ENCODE measurements around the gene APBA2.

The APBA2 gene

GRCh38 chr15:28897861-28898585, 12.2 kb downstream of the APBA2 start:
- no peak for DNase-seq

- DNase-seq = no peak
Observed at GRCh38 chr15:28899061-28899738, 13.4 kb downstream of the APBA2 start.

DNA sequence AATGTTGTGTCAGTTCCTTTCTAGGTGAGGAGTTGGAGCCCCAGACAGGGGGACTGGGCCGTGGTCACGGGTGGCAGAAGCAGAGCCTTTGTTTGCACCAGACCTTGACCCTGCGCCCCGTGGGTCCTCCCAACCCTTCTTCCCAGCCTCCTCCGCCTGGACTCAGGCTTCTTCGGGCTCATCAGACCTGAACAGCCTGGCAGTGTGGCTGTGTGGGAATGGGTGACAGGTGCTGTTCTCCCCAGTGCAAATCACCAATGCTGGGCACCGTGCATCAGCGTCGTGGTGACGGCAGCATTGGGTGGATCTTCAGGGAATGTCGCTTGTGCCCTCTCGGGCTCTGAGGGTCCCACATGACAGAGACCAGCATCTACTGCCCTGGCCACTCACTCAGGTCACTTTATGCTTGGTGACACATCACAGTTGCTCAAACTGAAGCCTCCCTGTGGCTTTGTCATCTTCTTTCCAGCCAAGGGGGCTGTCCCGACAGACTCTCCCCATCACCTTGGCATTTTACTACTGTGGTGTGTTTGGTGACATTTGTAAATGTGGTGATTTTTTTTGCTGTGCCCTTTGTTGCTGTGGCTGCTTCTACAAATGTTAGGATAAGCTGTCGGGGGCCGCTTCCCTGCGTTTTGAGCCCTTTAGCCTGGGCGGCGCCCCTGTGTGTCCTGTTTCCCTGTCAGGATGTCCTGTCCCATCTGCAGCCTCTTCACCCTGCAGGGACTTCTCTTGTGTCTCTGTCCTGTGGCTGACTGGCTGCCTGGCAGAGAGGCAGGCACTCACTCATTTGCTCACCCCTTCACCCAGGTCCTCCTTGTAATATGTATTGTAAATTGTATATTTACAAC, 14.5 kb downstream of the APBA2 start:
- DNase-seq = no peak

DNA sequence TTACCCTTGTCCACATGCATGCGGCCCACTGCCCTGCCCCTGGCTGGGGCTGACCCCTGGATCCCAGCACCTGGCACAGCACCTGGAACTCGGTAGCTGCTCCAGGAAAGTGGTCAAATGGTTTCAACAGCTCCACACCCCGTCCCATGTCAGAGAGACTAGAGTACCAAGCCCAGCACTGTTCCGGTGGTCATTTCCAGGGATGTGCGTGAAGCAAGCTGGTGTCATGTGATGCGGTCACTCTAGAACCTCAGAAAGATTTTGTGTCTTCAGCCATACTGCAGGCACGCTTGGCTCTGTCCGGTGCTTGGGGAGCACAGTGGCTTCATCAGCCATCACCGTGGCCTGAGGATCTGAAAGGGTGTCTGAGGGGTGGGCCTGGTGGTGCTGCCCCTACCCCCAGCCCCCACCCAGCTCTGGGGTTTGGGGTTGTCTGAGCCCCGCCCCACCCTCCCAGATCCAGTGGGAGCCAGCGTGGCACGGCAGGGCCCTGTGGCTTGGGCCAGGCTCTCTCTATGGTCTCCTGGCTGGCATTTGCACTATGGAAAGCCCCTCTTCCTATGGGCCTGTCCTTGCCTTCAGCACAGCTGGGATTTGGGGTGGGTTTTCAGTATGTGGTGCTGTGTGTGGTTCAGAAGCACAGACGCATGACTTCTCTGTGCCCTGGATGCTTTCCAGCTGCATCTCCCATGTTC, 15.3 kb downstream of the APBA2 start:
- DNase-seq = no peak

DNA sequence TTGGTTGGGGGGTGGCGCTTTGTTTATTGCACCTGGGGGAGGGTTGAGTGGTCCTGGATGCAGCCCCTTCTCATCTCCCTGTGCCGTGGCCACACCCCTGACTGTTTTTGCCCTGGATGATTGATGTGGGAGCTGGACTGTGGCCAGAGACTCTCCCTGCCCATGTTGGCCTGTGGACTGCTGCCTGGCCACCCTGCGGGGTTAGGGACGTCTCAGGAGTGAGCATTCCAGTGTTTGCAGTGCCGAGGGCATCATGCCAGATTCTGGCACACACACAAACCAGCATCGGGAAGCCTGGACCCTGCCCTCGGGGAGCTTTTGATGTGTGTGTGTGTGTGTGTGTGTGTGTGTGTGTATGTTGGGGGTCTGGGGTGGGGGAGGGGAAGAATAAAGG, 15.8 kb downstream of the APBA2 start:
- no peak for DNase-seq

DNA sequence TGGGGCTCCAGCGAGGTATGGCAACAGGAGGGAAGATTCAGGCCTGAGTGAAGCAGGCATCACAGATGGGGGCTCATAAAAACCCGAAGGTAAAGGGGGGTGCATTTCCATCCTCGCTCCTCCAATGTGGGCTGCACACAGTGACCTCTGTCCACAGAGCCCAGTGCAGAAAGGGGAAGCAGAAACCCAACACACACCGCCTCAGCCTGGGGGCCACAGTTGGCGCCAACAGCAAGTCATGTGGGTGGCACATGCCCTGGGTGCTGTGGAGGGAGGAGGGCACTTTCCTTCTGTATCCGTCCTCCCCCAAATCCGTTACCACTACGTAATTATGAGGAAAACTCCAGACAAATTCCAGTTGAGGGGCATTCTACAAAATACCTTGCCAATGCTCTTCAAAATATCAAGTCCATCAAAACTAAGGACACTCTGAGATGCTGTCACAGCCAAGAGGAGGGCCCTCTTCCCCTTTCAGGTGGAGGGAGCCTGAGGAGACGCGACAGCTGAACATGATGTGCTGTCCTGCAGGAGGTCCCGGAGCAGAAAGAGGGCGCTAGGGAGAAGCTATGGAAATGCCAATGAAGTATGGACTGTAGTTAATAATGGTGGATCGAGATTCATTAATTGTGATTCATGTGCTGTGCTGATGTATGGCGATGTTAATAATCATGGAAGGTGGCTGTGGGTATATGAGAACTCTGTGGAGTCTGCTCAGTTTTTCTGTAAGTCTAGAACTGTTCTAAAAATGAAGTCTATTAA, 16.4 kb downstream of the APBA2 start:
- peak in 1 of 2 experiments; percentile 31 for DNase-seq

DNA sequence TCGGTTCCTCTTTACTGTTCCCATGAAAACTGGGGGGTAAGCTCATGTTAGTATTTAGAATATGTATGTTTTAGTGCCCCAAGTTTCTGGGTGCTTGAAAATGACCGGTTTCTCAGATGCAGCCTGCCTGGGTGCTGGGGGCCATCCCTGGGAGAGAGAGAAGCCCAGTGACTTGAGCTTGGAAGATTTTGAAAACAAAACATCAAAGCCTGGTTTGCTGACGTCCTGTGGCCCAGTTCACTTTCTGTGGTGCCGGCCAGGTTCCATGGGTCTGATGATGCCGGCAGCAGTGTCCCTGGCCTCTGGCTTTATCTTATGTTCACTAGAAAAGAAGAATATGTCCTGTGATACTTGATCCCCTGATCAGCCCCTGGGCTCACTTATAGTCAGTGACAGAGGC, 17.1 kb downstream of the APBA2 start:
- DNase-seq = no peak

- DNase-seq = no peak
Observed at GRCh38 chr15:28903555-28903954, 17.8 kb downstream of the APBA2 start.

- DNase-seq = no peak
Observed at GRCh38 chr15:28904003-28904402, 18.2 kb downstream of the APBA2 start.

- peak; percentile 62 to 83 for DNase-seq
Observed at GRCh38 chr15:28904541-28905315, 19.0 kb downstream of the APBA2 start.

DNA sequence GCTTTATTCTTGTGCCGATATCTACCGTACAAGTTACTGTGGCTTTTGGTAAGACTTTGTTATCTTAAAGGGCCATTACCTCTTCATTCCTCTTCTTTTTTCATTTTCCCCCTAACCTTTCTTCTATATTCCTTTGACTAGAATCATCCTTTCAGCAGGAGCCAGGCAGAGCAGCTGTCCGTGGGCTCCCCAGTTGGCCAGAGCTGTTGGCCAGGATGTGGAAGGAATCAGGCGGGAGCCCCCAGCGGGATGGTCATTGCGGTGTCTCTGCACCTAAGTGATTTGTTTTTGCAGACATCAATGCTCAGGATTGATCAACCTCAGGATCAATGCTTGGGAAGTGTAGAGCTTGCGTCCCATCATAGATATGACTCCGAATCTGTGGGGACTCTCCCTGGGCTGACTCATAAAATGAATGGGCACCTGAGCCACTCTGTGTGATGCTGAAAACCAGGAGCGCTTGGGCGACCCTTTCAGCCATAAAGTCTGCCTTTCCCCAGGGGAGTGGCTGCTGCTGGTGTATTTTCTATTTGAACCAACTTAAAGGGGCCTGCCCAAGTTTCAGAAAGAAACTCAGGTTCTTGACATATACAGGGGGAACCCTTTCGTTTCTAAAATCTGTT, 21.7 kb downstream of the APBA2 start:
- peak in 1 of 2 experiments; percentile 27 for DNase-seq

- DNase-seq = peak; percentile 42 to 86
Observed at GRCh38 chr15:28909958-28910500, 24.3 kb downstream of the APBA2 start.

DNA sequence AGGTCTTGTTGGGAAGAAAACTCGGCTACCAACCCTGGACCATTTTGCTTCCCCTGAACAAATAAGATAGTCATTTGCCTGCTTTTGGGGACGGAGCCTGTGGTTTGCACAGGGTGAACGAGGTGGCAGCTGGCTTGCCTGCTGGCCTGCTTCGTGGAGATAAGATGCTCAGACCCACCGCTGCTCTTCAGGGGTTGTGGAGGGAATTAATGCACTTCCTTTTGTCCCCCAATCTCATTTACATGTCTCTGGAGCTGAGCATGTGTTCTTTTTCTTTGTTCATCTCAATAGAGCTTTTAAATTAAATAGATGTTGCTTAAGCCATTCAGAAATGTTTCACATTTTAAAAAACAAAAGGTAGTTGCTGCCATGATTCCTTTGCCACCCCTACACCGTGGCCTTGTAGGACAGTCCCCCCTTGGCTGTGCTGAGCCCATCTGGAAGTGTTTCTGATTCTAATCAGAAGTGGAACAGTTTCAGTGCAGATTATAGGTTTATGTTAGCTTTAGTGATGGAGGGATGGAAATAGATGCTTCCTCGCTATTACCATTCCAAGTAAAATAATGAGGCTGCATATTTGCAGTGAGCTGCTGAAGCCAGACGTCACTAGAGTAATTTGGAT, 25.6 kb downstream of the APBA2 start:
- DNase-seq = no peak

- no peak for DNase-seq
Observed at GRCh38 chr15:28912422-28912821, 26.6 kb downstream of the APBA2 start.

DNA sequence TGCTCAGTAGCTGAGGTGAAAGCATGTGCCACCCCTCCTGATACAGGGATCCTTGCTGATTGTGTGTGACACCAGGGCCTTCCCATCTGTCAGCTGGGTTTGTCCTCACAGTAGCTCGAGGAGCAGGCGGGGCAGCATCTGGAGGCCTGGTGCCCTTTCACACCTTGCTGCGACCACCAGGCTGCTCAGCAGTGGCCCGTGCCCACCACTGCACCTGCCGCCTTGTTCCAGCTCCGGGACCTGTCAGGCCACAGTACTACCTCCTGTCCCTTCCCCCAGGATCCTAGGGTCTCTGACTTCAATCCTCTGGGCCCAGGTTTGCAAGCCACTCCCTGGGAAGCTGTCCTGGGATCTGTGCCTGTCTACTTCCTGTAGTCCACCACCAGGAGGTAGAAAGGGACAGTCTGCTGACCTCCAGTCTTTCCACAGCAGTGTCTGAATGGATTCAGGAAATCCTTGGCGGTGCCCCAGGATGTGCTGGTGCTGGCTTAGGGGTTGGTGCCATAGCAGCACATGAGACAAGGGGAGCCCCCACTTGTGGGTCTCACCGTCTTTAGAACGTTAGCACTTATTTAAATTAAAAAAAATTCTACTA, 27.5 kb downstream of the APBA2 start:
- DNase-seq = no peak

- no peak for DNase-seq
Observed at GRCh38 chr15:28914046-28914445, 28.3 kb downstream of the APBA2 start.

GRCh38 chr15:28914483-28915023, 28.8 kb downstream of the APBA2 start:
- no peak for DNase-seq

DNA sequence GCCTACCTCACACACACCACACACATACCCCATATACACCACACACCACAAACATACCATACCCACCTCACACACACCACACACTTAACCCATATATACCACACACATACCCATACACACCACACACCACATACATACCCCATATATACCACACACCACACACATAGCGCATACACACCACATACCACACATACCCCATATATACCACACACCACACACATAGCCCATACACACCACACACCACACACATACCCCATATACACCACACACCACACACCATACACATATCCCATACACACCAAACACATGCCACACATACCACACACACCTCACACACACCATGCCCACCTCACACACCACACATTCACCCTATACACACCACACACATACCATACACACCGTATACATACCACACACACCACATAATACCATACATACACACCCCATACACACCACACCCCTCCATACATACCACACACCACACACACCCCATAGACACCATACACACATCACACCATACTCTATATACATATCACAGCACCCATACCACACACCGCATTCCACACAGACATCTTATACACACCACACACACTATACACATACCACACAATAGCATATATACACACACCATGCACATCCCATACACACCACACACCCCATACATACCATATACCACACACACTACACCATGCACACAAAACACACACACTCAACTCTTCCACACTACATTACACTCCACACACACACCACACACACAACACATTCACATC, 29.5 kb downstream of the APBA2 start:
- DNase-seq = no peak

- DNase-seq = no peak
Observed at GRCh38 chr15:28915935-28916334, 30.2 kb downstream of the APBA2 start.

Data from cerebellar nuclear complex (tissue), 1 donor.